Measurements from ENCODE around the gene KRT222.

KRT222 gene

DNA sequence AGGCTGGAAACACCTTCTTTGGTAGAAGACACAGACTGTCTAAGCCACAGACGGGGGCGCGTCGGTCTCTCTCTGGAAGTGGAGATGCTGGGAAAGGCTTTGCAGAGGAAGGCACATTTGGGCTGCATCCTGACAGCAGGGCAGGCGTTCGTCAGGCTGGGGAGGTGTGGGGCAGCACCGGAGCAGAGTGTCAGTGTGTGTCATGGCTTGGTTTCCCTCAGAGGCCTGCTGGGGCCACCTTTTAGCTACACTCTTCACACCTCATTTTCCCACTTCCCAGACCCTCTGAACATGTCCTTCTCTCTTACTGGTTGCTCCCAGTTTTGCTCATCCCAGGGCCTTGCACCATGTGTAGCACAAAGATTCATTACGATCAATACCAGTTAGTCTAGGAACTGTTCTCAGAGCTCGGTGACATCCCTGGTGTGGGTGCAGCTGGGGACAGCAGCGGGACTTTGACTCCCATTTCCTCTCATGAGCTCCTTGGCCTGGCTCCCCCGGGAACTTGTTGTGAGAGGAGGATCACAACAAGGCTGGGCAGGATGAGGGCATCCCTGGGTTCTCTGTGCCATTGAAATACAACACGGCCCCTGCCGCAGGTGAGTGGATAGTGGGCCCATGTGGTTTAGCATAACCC, 50.4 kb downstream of the KRT222 start:
- DNase-seq = no peak

DNA sequence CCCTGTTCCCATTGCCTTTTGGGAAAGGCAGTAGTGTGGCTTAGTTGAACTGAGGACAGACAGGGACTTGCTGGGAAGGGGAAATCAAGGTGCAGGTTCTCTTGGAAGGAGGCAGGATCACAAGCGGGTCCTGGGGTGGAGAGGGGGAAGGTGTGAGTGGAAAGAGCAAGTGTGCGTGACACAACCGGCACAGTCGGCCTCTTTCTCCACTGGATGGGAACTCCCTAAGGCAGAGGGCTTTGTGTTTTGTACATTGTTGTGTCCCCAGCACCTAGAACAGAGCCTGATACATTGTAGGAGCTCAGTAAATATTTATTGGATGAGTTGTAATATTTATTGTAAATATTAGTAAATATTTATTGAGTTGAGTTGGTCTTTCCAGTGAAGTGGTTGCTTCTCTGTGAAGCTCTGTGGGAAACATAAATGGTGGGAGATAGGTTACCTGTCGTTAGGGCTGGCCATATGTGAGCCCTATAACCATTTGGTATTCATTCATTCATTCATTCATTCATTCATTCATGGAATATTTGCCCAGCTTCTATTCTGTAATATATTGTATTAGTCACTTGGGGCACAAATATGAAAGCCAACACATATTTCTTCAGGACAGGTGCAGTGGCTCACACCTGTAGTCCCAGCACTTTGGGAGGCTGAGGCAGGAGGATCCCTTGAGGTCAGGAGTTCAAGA, 51.4 kb downstream of the KRT222 start:
- no peak for DNase-seq

GRCh38 chr17:40612599-40613244, 52.3 kb downstream of the KRT222 start:
- DNase-seq = peak; percentile 60

- no peak for DNase-seq
Observed at GRCh38 chr17:40611840-40612474, 53.0 kb downstream of the KRT222 start.

- peak; percentile 8 for DNase-seq
Observed at GRCh38 chr17:40610359-40610758, 54.6 kb downstream of the KRT222 start.

DNA sequence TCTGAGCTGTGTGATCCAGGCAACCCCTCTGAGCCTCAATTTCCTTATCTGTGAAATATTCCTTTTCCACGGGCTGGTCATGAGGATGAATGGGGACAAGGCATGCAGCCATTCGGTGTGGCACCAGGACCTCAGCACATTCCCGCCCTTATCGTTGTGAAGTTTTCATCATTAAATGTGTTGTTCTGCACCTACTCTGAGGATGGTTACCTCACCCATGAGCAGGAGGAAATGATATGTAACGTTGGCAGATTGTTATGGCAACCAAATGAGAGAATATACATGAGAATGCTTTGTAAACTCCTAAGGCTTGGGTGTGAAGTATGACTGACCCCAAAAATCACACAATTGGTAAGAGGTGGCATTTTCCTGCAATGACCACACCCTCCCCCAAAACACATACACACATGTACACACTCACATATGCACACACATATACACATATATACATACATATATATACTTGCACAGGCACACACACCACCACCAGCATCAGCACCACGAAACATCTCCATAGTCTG, 56.9 kb downstream of the KRT222 start:
- DNase-seq = peak; percentile 10

- peak; percentile 30 for DNase-seq
Observed at GRCh38 chr17:40607641-40608040, 57.3 kb downstream of the KRT222 start.

DNA sequence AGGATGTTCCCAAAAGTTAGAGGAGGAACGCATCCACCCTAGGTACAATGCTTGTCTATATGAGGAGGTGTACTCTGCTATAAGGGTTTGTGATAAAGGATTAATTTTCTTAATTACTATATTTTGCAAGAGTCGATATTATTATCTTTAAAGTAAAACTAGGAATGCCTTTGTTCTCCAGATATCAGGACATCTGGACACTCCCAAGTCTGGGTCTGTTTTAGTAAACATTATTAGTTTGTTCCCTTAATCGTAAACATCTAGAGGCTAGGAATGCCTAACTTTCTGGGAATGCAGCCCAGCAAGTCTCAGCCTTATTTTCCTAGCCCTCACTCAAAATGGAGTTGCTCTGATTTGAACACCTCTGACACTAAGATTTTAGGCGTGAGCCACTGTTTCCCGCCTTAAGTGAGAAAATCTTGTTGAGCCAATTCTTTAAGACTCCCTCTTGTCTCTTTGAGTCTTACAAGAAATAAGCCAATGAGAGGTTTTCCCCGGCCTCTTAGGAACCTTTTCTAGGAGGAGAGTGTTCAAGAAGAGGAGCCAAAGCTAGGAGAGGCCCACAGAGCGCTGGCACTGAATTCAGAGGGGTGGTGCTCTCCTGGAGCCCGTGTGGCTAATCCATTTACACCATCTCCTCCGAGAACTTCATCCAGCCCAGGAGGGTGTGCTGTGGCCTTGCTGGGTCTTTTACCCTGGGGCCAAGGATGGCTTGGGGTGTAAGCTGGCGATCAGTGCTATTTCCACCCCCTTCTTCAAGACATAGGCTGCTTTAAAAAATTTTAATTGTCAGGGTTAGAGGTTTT, 58.2 kb downstream of the KRT222 start:
- DNase-seq = no peak

- DNase-seq = peak; percentile 82
Observed at GRCh38 chr17:40605306-40605705, 59.7 kb downstream of the KRT222 start.
